ENCODE data around the gene GORASP1. TPM values are rescaled to one million over a fixed set of nuclear protein-coding genes. Genes with fewer than 3 reads are reported as not detected.
A peak's percentile ranks its signal among the peaks of the same experiment; 100 is the strongest.

The GORASP1 gene
- total and polyA plus RNA-seq, 2 experiments from 2014 or later, result 10.3 to 38.3 TPM

DNA sequence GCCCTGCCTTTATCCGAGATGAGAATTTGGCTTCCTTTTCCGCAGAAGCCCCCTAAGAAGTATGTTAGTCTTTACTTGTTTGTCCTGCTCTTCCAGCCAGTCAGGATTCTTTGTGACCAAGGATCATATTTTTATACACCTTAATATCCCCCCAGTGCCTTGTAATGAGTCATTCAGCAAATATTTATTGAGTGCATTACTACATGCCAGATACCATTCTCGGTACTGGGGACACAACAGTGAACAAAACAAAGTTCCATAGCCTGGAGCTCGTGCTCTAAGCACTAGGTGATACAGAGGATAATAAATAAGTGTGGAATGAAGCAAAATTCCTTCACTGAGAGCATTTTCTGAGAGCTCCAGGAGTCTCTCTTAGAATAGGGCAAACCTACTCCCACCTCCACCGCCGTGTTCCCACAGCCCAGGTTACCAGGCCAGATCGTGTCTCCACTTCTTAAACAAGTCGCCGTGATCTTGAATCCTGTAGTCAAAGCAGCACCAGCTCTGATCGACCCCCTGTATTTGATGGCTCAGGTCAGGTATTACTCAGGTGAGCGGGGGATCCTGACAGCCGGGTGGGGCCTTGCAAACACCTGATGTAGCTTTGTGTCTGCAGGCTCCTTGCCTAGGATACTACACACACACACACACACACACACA is 18.5 kb upstream of the GORASP1 start (continued):
- no peak for TF ChIP-seq ZNF462 (CRISPR knock-in tag; IDR thresholded peaks at IDR 0.05)

- H3K4me3 ChIP-seq, result no peak overlapping the region
- no peak overlapping the region for H2AFZ ChIP-seq
- H3K4me1 Mint-ChIP-seq, result peaks cover 6% of the 10 kb centered on the region; the same call in 2 of the 3 replicates
- no peaks in the 10 kb centered on the region for H3F3A ChIP-seq (replicated peaks; ENCODE audit: low read depth)
- DNase-seq (ENCODE audit: low spot score) (peak; percentile 57), ATAC-seq (peak; percentile 77)
- H3K4me3 Mint-ChIP-seq, result no peak overlapping the region
- H3K9me2 ChIP-seq (ENCODE audit: insufficient read depth), result no peaks in the 10 kb centered on the region
- H3K9me3 Mint-ChIP-seq, result no peaks in the 10 kb centered on the region
- no peaks in the 10 kb centered on the region for H3K27me3 ChIP-seq (ENCODE audit: insufficient read depth)
- no peak overlapping the region for H3K27ac ChIP-seq (ENCODE audit: low read depth)
- H3K4me1 ChIP-seq (ENCODE audit: insufficient read depth), result no peaks in the 10 kb centered on the region
- no peaks in the 10 kb centered on the region; the same call in 2 of the 3 replicates for H3K36me3 Mint-ChIP-seq (ENCODE audit: low read depth)
- H3K36me3 ChIP-seq (ENCODE audit: insufficient read depth), result no peaks in the 10 kb centered on the region
- H4K20me1 ChIP-seq (replicated peaks; ENCODE audit: insufficient read depth), result no peaks in the 10 kb centered on the region
- peaks cover 6% of the 10 kb centered on the region for H3K27me3 Mint-ChIP-seq (ENCODE audit: insufficient read depth, low read depth, poor library complexity)
- H3K27ac Mint-ChIP-seq, result no peak overlapping the region
- no peak overlapping the region for H3K4me2 ChIP-seq
- no peaks in the 10 kb centered on the region for H3K79me2 ChIP-seq (replicated peaks; ENCODE audit: insufficient read depth)
- TF ChIP-seq ZNF114 (CRISPR knock-in tag; IDR thresholded peaks at IDR 0.05) (no peak), EZH2 (IDR thresholded peaks at IDR 0.05; ENCODE audit: low read depth, unreplicated experiment) (no peak), ZNF462 (CRISPR knock-in tag; IDR thresholded peaks at IDR 0.05) (no peak)
- TF ChIP-seq, protein P1, sequence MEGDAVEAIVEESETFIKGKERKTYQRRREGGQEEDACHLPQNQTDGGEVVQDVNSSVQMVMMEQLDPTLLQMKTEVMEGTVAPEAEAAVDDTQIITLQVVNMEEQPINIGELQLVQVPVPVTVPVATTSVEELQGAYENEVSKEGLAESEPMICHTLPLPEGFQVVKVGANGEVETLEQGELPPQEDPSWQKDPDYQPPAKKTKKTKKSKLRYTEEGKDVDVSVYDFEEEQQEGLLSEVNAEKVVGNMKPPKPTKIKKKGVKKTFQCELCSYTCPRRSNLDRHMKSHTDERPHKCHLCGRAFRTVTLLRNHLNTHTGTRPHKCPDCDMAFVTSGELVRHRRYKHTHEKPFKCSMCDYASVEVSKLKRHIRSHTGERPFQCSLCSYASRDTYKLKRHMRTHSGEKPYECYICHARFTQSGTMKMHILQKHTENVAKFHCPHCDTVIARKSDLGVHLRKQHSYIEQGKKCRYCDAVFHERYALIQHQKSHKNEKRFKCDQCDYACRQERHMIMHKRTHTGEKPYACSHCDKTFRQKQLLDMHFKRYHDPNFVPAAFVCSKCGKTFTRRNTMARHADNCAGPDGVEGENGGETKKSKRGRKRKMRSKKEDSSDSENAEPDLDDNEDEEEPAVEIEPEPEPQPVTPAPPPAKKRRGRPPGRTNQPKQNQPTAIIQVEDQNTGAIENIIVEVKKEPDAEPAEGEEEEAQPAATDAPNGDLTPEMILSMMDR (conservative IDR thresholded peaks at IDR 0.05; ENCODE audit: low read depth in 2 of 2), result peak; percentile 46 to 78
Measured at GRCh38 chr3:39124876-39125840, 17.7 kb upstream of the GORASP1 start.
